GM12878 (cell line): ENCODE data around the gene CHCHD6. TPM values are rescaled to one million over a fixed set of nuclear protein-coding genes. Genes with fewer than 3 reads are reported as not detected.

Experiments
- ATAC-seq: fragments of 200-7000 bp; cut with Tn5 transposase; 3 replicates; pipeline ENCODE4 v1.9.1; 2020; ENCODE audit warnings: mild to moderate bottlenecking, moderate library complexity
- BruUV-seq: library from RNA; stranded (reverse); fragments of 400-500 nt; replicated peaks from 2 replicates; lab custom pipeline; 2021; lab: Mats Ljungman, UMichigan
- CTCF ChIA-PET: fragments of 300-600 bp; sonication (Branson Sonifier 250); formaldehyde crosslinking; extraction: SDS; loops from one replicate; lab custom pipeline; 2021; ENCODE audit warnings: inconsistent platforms; lab: Yijun Ruan, JAX
- POLR2A ChIA-PET: fragments of 350-600 bp; formaldehyde crosslinking; extraction: SDS; loops from one replicate; lab custom pipeline; 2021; ENCODE audit warnings: inconsistent platforms; lab: Charles Lee
- RAD21 ChIA-PET: fragments of 300-600 bp; sonication (Branson Sonifier 250); formaldehyde crosslinking; loops from one replicate; lab custom pipeline; 2023; ENCODE audit warnings: antibody characterized with exemption; ENCODE audit not compliant: unreplicated experiment; lab: Charles Lee
- SMC1A ChIA-PET: fragments of 300-600 bp; sonication (Branson Sonifier 250); formaldehyde crosslinking; loops from one replicate; lab custom pipeline; 2023; ENCODE audit not compliant: unreplicated experiment, uncharacterized antibody; lab: Charles Lee
- DNase-seq: peaks from one replicate; pipeline ENCODE4 v3.0.0-alpha.2; 2011; ENCODE audit warnings: low read depth, low spot score
- FAIRE-seq: peaks from 3 replicates; lab custom pipeline; 2011; peaks lifted over from hg19 to GRCh38; lab: Jason Lieb, UNC
- H2AFZ ChIP-seq: 2 replicates; pipeline ENCODE4 v1.6.0; 2011; ENCODE audit warnings: low read depth, low read length, control low read depth; ENCODE audit not compliant: control insufficient read depth
- H3K27ac ChIP-seq: 2 replicates; pipeline ENCODE4 v1.5.1; 2011; ENCODE audit warnings: control low read depth; ENCODE audit not compliant: control insufficient read depth, insufficient read depth
- H3K27me3 ChIP-seq, 2 experiments: replicated peaks in 1 of 2; 2 replicates each; pipeline versions ENCODE4 v1.6.0 to v1.6.1; 2011; ENCODE audit warnings: low read length in 1 of 2; ENCODE audit not compliant: control insufficient read depth in 2 of 2, insufficient read depth in 2 of 2
- H3K36me3 ChIP-seq, 2 experiments: 2 replicates each; pipeline ENCODE4 v1.5.1; 2011; ENCODE audit warnings: low read length in 1 of 2; ENCODE audit not compliant: control insufficient read depth in 2 of 2, insufficient read depth in 2 of 2
- H3K4me1 ChIP-seq: 2 replicates; pipeline ENCODE4 v1.6.1; 2011; ENCODE audit warnings: mild to moderate bottlenecking, low read length, moderate library complexity, mixed read lengths; ENCODE audit not compliant: control insufficient read depth, insufficient read depth
- H3K4me2 ChIP-seq: 2 replicates; pipeline ENCODE4 v1.6.0; 2011; ENCODE audit warnings: control low read depth; ENCODE audit not compliant: control insufficient read depth, insufficient read depth
- H3K4me3 ChIP-seq: fragments of 200-600 bp; sonication (generic); 2 replicates; pipeline ENCODE4 v1.5.1; 2016
- H3K79me2 ChIP-seq: 2 replicates; pipeline ENCODE4 v1.6.0; 2011; ENCODE audit warnings: low read length; ENCODE audit not compliant: control insufficient read depth, insufficient read depth
- H3K9ac ChIP-seq: 2 replicates; pipeline ENCODE4 v1.8.0; 2011; ENCODE audit warnings: low read length, control low read depth, mixed read lengths; ENCODE audit not compliant: control insufficient read depth, insufficient read depth
- H3K9me3 ChIP-seq: replicated peaks from 3 replicates; pipeline ENCODE4 v1.5.1; 2011; ENCODE audit warnings: mild to moderate bottlenecking, low read length; ENCODE audit not compliant: control insufficient read depth, insufficient read depth
- H4K20me1 ChIP-seq: 2 replicates; pipeline ENCODE4 v1.6.0; 2011; ENCODE audit not compliant: control insufficient read depth, insufficient read depth
- E2F8 ChIP-seq: fragments of 450-650 bp; IDR thresholded peaks from 2 replicates; pipeline ENCODE4 v1.6.1; 2018; ENCODE audit warnings: mild to moderate bottlenecking, low read depth, moderate library complexity; ENCODE audit not compliant: partially characterized antibody
- ZNF687 ChIP-seq: fragments of 450-650 bp; IDR thresholded peaks from 2 replicates; pipeline ENCODE4 v1.6.1; 2017; ENCODE audit warnings: mild to moderate bottlenecking, moderate library complexity
- WGBS: methylation state at CpG from one replicate; pipeline ENCODE4 v1.1.6; 2016; ENCODE audit warnings: low lambda C conversion rate; ENCODE audit not compliant: insufficient replicate concordance, insufficient coverage; ENCODE audit errors: missing lambda C conversion rate; 5-methylcytosine and 5-hydroxymethylcytosine counted together
- in situ Hi-C: fragments of 300-500 bp; cut with MboI; formaldehyde crosslinking; loops from 9 replicates; pipeline ENCODE4 v1.14.3; 2018; ENCODE audit warnings: mixed read lengths
- intact Hi-C: fragments of 100-400 bp; cut with micrococcal nuclease; formaldehyde crosslinking; loops from one replicate; pipeline ENCODE4 v1.14.2; 2022; ENCODE audit not compliant: unreplicated experiment
- polyA plus RNA-seq, 11 experiments: library from polyadenylated mRNA; depleted of rRNA in 4 of 11; unstranded in 6 of 11; stranded (reverse) in 5 of 11; fragments of >200 nt; fragmentation: Nextera tagmentation in 4 of 11; fragmentation: Illumina TruSeq in 1 of 11; extraction: Ambion mirVana in 4 of 11; extraction: Trizol in 1 of 11; gene quantifications; 1 replicate in 1 of 11; 2 replicates in 10 of 11; pipeline versions ENCODE4 v1.2.1 to v1.2.3, GENCODE V29; 2011 to 2016; ENCODE audit warnings: inconsistent platforms in 2 of 11, missing spikeins in 2 of 11, low read depth in 1 of 11
- total RNA-seq, 4 experiments: library from RNA; depleted of rRNA in 3 of 4; stranded (reverse); fragments of >200 nt in 3 of 4; fragmentation: Illumina TruSeq in 1 of 4; extraction: Trizol in 1 of 4; gene quantifications; 2 replicates each; pipeline versions ENCODE4 v1.2.1 to v1.2.3, GENCODE V29; 2013 to 2021

Gene CHCHD6
- total and polyA plus RNA-seq, 10 of the 15 experiments (the other 5 are each of a cell fraction or from before 2014, with no cell fraction given), result 2.7 to 16.7 (median 12.3) TPM

- WGBS, result 85% methylated on average over 9 of the region's 9 CpGs
- ATAC-seq (no peak), FAIRE-seq (no peak)
- CTCF ChIA-PET, result no interaction called here
- Histone ChIP-seq H3K9me3 (no peaks in the 10 kb centered on the region), H3K4me3 (no peak overlapping the region), H3K27me3 (no peaks in the 10 kb centered on the region), H3K27ac (no peak overlapping the region)
- no peak for TF ChIP-seq E2F8
- no peak for TF ChIP-seq ZNF687
- TF ChIP-seq, all 136 proteins: peak for 0
- Histone ChIP-seq H3K36me3 (no peaks in the 10 kb centered on the region; a peak in 1 of 4 replicates), H3K79me2 (no peaks in the 10 kb centered on the region), H3K9ac (no peak overlapping the region), H3K4me1 (no peaks in the 10 kb centered on the region), H2AFZ (no peak overlapping the region), H4K20me1 (no peaks in the 10 kb centered on the region), H3K4me2 (no peak overlapping the region)
- intact Hi-C loops (no loop called here), in situ Hi-C loops (no loop called here)
- no TSS peak for BruUV-seq
- SMC1A ChIA-PET, result no interaction called here
- no peak for DNase-seq
- POLR2A ChIA-PET, result no interaction called here
- RAD21 ChIA-PET, result no interaction called here
Measured at GRCh38 chr3:126945891-126946290, 241.9 kb downstream of the CHCHD6 start.
